Measurements from ENCODE around the gene SLC2A4RG. TPM values are rescaled to one million over a fixed set of nuclear protein-coding genes. Genes with fewer than 3 reads are reported as not detected.
"Not testable (repeated sequence)": the region's sequence is repeated elsewhere in the genome, so short reads cannot be mapped to it uniquely, and the experiment has no call there.

Gene SLC2A4RG
- total and polyA plus RNA-seq, 10 donors: 27.5 to 107 (median 64.3) TPM

GRCh38 chr20:63773571-63774241, 34.1 kb downstream of the SLC2A4RG start:
- intact Hi-C loops (cut with DNase I; ENCODE audit: low total_unique reads): no loop called here
- peak overlapping the region; percentile 51 to 92 (median 82) for H3K27ac ChIP-seq
- 59 to 76% (median 68%) methylated on average over 23 to 33 of the region's 33 CpGs for WGBS, 5 donors
- TF ChIP-seq POLR2A (IDR thresholded peaks at IDR 0.05) (no peak), CTCF (IDR thresholded peaks at IDR 0.05 in 8 of 11, conservative IDR thresholded peaks at IDR 0.05 in 3 of 11) (no peak), POLR2AphosphoS5 (IDR thresholded peaks at IDR 0.05) (peak in 1 of 3 donors; percentile 54)
- H3K27me3 ChIP-seq (replicated peaks in 1 of 7): no peaks in the 10 kb centered on the region
- H3K4me3 ChIP-seq: no peak overlapping the region
- DNase-seq: no peak
- H3K9me3 ChIP-seq: no peaks in the 10 kb centered on the region
- peaks cover 0 to 80% (median 42%) of the 10 kb centered on the region in 6 donors for H3K4me1 ChIP-seq
- peaks cover 0 to 28% (median 8%) of the 10 kb centered on the region in 6 donors for H3K36me3 ChIP-seq

GRCh38 chr20:63774306-63774705, 34.7 kb downstream of the SLC2A4RG start:
- H3K27me3 ChIP-seq (replicated peaks in 1 of 7): no peaks in the 10 kb centered on the region
- intact Hi-C loops (cut with DNase I; ENCODE audit: low total_unique reads): no loop called here
- DNase-seq: peak; percentile 87
- WGBS, 5 donors: 63 to 81% (median 70%) methylated on average over 15 of the region's 15 CpGs
- H3K4me1 ChIP-seq: peaks cover 0 to 83% (median 44%) of the 10 kb centered on the region in 6 donors
- no peak for TF ChIP-seq POLR2A (IDR thresholded peaks at IDR 0.05)
- TF ChIP-seq CTCF (IDR thresholded peaks at IDR 0.05 in 8 of 11, conservative IDR thresholded peaks at IDR 0.05 in 3 of 11): no peak
- peak; percentile 73 to 84 (median 77) for TF ChIP-seq POLR2AphosphoS5 (IDR thresholded peaks at IDR 0.05)
- no peak overlapping the region for H3K4me3 ChIP-seq
- H3K9me3 ChIP-seq: no peaks in the 10 kb centered on the region
- peak overlapping the region; percentile 51 to 92 (median 82) for H3K27ac ChIP-seq
- H3K36me3 ChIP-seq: peaks cover 0 to 22% (median 2%) of the 10 kb centered on the region in 6 donors

- H3K36me3 ChIP-seq: peaks cover 0 to 13% (median 2%) of the 10 kb centered on the region in 6 donors
- peak overlapping the region in 1 of 8 donors; percentile 39 for H3K4me3 ChIP-seq
- H3K27ac ChIP-seq: peak overlapping the region; percentile 6 to 92 (median 82)
- peaks cover 0 to 77% (median 45%) of the 10 kb centered on the region in 6 donors for H3K4me1 ChIP-seq
- DNase-seq: no peak
- WGBS, 5 donors: 51 to 65% (median 60%) methylated on average over 26 to 67 of the region's 67 CpGs
- H3K27me3 ChIP-seq (replicated peaks in 1 of 7): no peaks in the 10 kb centered on the region
- TF ChIP-seq POLR2AphosphoS5 (IDR thresholded peaks at IDR 0.05): peak in 2 of 3 donors; percentile 24 to 59
- TF ChIP-seq POLR2A (IDR thresholded peaks at IDR 0.05): no peak
- peak in 10 of 11 experiments; percentile 22 to 73 (median 60) for TF ChIP-seq CTCF (IDR thresholded peaks at IDR 0.05 in 8 of 11, conservative IDR thresholded peaks at IDR 0.05 in 3 of 11)
- intact Hi-C loops (cut with DNase I; ENCODE audit: low total_unique reads): no loop called here
- H3K9me3 ChIP-seq: no peaks in the 10 kb centered on the region
Measured at GRCh38 chr20:63775096-63775978, 35.8 kb downstream of the SLC2A4RG start.

- Histone ChIP-seq H3K27ac (peak overlapping the region in 5 of 8 donors; percentile 37 to 92 (median 83)), H3K4me1 (peaks cover 0 to 78% (median 41%) of the 10 kb centered on the region in 6 donors)
- H3K4me3 ChIP-seq; DNase-seq; H3K36me3 ChIP-seq; H3K9me3 ChIP-seq; H3K27me3 ChIP-seq (replicated peaks in 1 of 7); intact Hi-C loops (cut with DNase I; ENCODE audit: low total_unique reads): not testable (repeated sequence)
- WGBS, 5 donors: 88 to 96% (median 93%) methylated on average over 20 to 23 of the region's 23 CpGs
Measured at GRCh38 chr20:63776875-63777274, 37.3 kb downstream of the SLC2A4RG start.

Measured in spleen (tissue), 11 donors.